Stimulated activated CD4-positive, alpha-beta T cell treated with anti-CD3 and anti-CD28 coated beads, Interleukin-1b, Interleukin-23, amount 100 ng/mL, for 24 hours (primary cell): ENCODE results near the gene MAP3K7CL.
"Not testable (repeated sequence)": the region's sequence is repeated elsewhere in the genome, so short reads cannot be mapped to it uniquely, and the experiment has no call there.

Experiments used
- DNase-seq, 4 experiments: peaks; one replicate each; pipeline ENCODE4 v3.0.0-alpha.2; 2020; ENCODE audit warnings: low read depth in 4 of 4, low spot score in 1 of 4

Gene MAP3K7CL

DNA sequence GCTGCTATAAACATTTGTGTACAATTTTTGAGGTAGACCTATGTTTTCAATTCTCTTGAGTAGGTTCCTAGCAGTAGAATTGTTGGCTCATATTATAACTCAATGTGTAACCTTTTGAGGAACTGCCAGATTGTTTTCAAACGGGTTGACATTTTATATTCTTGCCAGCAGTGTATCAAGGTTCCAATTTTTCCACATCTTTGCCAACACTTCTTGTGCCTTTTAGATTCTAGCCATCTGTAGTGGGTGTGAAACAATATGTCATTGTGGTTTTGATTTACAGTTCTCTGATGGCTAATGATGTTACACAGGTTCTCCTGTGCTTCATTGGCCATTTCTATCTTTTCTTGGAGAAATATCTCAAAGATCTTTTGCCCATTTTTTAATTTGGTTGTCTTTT lies 36.4 kb downstream of the MAP3K7CL start:
- no peak for DNase-seq

DNA sequence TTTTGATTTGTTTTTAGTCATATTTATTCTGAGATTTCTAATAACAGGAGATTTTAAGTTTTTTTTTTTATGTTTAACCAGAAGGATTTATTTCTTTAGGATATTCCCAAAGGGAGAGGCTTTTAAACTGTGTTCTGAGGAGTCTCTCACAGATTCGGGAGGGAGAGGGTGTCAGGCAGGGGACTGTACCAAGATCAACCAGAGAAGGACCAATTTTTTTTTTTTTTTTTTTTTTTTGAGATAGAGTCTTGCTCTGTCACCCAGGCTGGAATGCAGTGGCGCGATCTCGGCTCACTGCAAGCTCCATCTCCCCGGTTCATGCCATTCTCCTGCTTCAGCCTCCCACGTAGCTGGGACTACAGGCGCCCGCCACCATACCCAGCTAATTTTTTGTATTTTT lies 37.0 kb downstream of the MAP3K7CL start:
- not testable (repeated sequence) for DNase-seq

DNA sequence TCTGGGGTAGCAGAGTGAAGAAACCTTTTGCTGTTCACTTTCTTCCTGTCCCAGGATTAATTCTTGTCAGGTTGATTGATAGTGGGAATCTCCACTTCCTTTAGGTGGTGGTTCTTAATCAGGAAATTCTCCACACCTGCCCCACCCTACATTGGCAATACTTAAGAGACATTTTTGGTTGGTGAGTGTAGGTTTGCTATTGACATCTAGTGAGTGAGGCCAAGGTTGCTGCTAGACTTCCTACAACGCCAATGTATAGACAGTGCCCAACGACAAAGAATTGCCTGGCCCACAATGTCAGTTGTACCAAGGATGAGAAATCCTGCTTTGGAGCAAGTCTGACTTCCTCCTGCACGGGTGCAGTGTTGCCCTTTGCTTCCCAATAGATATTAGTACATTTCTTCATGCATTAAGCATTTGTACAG lies 38.5 kb downstream of the MAP3K7CL start:
- DNase-seq: no peak

DNA sequence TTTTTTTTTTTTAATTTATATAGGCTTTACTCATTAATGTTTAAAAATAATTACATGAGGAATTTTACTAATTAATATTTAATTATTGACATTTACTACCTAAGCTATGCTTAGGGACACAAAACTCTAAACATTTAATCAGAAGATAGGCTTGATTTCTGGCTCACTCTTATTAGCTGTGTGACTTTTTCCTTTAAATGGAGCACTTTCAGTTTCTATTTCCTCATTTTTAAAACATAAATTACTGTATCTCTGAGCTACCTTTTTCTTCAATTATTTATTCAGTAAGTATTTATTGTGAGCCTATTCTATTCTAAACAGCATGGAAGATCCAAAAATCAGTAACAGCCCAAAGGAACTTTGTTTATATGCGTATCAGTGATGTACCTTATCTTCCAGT lies 40.5 kb downstream of the MAP3K7CL start:
- DNase-seq: no peak

DNA sequence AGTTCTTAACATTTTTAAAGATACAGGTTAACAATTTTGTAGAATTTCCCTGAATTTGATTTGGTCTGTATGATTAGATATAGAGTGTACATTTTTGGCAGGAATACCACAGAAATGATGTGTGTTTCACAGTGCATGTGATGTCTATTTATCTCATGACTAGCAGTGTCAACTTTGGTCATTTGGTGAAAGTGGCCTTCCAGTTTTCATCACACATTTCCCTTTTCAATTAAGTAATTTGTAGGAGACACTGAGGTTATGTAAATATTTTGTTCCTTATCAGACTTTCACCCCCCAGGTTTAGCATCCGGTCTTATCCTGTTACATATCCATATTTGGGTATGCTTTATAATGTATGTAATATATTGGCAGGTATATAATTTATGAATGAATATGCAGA lies 41.8 kb downstream of the MAP3K7CL start:
- no peak for DNase-seq

DNA sequence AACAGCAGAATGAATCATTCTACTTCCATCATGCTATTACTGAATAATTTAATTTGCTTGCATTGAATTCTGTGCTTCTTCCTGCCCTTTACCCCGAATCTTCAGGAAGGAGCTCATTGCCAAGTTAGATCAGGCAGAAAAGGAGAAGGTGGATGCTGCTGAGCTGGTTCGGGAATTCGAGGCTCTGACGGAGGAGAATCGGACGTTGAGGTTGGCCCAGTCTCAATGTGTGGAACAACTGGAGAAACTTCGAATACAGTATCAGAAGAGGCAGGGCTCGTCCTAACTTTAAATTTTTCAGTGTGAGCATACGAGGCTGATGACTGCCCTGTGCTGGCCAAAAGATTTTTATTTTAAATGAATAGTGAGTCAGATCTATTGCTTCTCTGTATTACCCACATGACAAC lies 44.2 kb downstream of the MAP3K7CL start:
- no peak for DNase-seq

DNA sequence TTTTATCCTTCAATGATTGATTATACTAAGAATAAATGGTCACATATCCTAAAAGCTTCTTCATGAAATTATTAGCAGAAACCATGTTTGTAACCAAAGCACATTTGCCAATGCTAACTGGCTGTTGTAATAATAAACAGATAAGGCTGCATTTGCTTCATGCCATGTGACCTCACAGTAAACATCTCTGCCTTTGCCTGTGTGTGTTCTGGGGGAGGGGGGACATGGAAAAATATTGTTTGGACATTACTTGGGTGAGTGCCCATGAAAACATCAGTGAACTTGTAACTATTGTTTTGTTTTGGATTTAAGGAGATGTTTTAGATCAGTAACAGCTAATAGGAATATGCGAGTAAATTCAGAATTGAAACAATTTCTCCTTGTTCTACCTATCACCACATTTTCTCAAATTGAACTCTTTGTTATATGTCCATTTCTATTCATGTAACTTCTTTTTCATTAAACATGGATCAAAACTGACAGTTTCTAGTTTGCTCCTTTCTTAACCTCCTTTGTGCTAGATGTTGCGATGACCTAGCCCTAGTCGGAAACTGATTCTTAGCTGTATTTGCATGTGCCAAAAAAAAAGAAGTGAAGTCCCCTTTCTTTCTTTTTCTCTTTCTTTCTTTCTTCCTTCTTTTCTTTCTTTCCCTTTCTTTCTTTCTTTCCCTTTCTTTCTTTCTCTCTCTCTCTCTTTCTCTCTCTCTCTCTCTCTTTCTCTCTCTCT lies 45.1 kb downstream of the MAP3K7CL start:
- DNase-seq: no peak

DNA sequence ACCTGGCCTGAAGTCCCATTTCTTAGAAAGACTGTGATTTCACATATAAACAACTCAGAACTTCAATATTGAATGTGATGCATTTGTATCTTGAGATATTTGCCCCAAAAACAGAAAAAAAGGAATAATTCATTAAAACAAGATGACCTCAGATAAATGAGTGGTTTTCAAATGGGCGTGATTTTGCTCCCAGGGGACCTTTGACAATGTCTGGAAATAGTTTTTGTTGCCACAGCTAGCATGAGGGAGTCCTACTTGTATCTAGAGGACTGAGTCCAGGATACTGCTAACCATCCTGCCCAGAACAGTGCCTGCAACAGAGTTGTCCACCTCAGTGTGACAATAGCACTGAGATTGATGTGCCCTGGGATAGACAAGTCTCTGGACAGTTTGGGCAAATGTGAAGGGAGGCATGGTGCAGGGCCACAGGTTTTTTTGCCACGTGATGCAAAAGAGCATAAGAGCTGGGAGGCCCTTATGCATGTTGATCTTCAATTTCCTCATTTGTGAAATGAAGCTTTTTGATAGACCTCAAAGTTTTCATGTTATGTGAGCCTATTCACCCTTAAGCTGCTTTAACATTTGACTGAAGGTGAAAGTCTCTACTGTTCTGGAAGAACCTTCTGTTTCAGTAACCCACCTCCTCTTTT lies 46.2 kb downstream of the MAP3K7CL start:
- no peak for DNase-seq

DNA sequence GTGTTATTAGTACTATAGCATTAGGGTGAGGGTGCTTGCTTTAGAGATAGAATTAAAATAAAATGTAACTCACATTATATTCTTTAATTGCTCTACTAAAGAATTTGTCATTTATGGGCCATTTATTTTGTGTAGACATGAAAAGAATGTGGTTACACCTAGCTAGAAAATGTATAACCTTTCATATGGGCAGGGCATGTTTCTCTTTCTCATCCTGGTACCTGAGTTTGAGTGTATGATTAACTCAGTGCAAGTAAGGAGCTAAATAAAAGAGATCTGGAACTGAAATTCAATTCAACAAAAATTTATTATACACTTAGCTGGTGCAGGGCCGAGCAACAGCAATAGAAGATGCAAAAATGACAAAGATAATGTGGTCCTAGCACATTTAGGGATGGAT lies 47.4 kb downstream of the MAP3K7CL start:
- DNase-seq: no peak

DNA sequence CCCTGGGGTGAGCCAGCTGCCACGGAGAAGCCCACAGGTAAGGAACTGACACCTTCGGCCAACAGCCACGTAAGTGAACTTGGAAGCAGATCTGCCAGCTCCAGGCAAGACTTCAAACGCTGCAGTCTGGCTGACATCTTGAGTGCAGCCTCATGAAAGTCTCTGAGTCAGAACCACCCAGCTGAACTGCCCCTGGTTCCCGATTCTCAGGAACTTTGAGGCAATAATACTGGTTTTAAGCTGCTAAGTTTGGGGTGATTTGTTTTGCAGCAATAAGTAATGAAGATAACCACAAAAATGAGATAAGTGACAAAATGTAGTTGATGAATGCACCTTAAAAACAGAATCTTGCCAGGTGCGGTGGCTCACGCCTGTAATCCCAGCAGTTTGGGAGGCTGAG lies 48.5 kb downstream of the MAP3K7CL start:
- no peak for DNase-seq

DNA sequence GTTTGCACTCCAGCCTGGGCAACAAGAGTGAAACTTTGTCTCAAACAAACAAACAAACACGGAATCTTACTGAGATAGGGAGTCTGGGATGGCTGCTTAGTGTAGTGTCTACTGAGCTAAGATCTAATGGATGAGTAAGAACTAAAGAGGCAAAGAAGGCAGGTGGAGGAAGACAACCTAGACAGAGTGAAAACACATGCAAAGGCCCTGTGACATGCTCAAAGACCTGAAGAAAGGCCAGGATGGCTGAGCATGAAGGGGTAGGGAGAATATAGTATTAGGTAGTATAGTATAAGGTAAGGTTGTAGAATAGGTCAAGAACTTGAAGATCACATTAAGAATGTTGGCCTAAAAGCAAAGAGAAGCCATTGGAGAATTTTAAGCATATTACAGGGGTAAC lies 49.1 kb downstream of the MAP3K7CL start:
- DNase-seq: no peak

DNA sequence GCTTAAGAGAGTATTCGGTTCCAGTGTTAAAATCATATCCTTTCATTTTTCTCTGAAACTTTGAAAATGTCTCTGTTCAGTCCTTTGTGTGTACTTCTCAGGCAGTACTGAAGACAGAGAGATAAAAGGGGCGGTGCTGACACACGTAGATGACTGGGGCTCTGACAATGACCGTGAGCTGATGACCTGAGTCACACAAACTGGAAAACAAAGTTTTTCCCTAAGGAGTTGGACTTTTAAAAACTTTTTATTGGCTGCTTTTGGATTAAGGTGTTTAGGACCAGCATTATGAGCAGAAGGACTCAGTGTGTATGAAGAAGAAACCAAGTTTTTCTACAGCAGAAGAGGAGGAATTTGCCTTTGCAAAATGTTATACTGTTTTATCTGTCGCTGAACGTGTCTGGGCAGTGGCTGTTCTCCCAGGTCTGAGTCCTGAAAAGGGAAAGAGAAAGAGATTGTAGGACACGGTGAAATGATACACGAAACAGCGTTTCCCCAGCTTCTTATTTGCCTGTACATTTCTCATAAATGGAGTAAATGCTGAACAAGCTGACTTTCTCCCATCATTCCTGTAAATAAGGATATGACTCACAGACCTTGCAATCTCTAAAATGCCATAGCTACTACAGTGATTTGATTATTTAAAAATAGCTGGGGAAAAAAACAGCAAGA lies 51.5 kb downstream of the MAP3K7CL start:
- no peak for DNase-seq

DNA sequence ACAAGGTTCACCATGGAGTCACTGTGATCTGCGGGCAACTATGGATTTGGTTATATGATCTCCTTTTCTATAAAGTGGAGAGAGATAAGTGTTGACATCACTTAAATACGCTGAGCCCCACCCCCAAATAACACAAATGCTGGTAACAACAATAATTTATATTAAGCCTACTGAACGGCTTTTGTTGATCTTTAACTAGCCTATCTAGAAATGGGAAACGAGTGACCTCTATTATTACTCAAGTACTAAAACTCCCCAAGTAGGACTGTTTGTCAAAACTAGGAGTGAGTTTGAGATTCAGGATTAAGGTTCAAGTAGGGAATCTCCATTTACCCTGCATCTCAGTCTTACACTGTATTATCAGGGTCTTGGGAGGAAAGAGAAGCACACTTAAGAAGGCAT lies 52.2 kb downstream of the MAP3K7CL start:
- no peak for DNase-seq

DNA sequence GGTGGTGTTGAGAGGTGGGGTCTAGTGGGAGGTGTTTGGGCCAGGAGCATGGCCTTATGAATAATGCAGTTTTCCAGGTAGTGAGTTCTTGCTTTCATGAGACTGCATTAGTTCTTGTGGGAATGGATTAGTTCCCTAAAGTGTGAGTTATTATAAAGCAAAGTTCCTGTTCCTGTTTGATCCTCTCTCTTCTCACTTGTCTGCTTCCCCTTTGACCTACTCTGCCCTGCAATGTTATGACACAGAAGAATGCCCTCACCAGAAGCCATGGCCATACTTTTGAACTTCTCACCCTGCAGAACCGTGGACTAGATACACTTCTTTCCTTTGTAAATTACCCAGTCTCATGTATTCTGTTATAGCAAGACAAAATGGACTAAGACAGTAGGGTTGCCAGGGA lies 53.6 kb downstream of the MAP3K7CL start:
- DNase-seq: no peak

DNA sequence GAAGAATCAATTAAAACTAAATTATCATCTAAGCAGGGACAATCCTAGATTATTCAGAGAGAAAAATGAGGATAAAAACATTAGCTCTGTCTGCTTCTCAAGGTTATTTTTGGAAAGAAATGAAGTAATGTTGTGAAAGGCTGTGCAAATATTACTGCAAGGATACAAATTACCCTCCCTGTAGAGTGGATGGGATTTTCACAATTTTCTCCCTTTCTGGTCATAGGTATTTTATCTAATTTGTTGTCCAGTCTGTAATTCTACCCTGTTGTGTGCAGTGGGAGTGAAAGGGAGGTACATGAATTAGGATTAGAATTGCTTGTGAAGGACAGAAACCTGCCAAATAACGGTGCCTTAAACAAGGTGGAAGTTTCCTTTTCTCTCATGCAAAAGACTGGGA lies 54.7 kb downstream of the MAP3K7CL start:
- no peak for DNase-seq

DNA sequence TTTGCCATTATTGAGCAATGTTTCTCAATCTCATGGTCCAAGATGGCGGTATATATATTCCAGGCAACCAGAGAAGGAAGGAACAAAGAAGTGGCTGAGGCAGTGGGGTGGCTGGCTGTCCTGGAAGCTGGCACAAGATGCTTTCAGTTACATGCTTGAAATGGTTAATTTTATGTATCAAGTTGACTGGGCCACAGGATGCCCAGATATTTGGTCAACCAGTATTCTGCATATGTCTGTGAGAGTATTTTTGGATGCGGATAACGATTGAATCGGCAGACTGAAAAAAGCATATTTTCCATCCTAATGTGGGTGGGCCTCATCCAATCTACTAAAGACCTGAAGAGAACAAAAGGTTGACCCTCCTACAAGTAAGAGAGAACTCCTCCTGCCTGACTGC lies 55.2 kb downstream of the MAP3K7CL start:
- DNase-seq: no peak

DNA sequence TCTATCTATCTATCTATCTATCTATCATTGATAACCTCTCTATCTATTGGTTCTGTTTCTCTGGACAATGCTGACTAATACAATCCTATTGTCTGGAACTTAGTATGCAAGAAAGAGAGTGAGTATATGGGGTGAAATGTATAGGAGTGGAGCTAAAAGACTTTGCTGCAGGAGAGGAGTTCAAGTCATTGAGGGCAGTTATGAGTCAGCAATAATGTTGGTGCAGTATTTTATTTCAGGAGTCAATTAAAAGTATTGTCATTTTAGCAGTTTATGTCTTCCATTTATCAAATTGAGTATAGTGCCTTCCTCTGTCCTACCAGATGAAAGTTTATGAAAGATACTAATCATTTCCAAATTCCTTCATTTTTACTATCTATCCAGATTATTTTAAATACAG lies 55.8 kb downstream of the MAP3K7CL start:
- DNase-seq: no peak

DNA sequence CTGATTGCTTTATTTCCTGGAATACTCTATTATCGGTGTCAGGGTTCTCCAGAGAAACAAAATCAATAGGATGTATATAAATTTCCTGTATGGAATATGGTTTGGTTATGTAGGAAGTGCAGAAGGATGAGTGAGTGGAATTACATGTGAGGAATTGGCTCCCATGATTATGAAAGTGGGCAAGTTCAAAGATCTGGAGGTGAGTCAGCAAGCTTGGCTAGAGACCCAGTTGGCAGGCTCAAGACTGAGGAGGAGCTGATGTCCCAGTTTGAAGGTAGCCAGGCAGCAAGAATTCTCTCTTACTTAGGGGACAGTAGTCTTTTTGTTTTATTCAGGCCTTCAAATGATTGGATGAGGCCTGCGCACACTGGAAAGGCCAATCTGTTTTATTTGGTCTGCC lies 57.5 kb downstream of the MAP3K7CL start:
- DNase-seq: no peak

DNA sequence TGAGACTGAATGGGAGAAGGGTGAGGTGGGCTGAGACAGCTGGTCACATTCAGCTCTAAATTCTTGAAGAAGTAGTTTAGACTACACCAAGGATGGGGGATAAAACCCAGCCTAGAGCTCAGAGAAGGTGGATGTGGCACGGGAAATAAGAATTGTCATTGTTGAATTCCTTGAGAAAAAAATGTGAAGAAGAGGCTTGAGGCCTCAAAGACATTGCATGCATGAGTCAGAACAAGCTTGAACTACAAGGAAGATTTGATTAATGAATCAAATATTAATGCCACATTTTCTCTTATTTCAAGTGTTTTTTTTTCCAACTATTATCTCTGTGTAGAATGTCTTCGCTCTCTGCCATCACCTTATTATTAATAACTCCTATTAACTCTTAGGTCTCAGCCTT lies 58.9 kb downstream of the MAP3K7CL start:
- DNase-seq: no peak

DNA sequence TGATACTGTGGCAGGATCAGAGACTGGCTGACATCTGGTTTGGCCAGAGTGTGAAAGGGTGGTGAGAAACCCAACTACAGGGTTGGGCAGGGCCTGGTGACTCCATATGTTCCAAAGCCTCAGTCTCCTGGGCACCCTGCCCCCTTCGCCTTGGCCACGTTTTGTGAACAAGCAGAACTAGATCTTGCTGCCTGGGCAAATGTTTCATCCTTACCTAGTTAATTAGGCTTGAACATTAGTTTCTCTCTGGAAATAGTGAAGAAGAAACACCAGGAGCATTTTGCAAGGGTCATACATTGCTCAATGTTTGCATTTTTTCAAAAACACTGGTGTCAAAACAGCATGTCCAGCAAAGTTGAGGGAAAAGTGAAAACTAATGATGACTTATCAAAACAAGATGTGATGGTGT lies 60.5 kb downstream of the MAP3K7CL start:
- DNase-seq: no peak

DNA sequence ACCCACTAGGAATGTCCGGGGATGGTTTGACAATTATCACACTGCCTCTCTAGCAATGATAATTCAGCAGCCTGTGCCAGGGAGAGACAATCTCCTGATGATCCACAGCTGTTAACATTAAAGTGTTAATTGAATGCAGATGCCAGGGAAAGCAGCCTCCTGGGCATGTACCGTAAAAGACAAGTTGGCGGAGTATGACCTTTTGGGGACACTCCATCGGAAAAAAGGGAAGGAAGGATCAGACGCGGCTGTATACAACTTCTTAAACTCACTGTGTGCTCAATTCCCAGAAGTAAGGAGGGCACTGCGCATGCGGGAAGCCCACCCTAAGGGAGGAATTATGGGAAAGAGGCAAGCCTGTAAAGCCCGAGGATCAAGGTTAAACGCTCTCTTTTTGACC lies 62.6 kb downstream of the MAP3K7CL start:
- no peak for DNase-seq

DNA sequence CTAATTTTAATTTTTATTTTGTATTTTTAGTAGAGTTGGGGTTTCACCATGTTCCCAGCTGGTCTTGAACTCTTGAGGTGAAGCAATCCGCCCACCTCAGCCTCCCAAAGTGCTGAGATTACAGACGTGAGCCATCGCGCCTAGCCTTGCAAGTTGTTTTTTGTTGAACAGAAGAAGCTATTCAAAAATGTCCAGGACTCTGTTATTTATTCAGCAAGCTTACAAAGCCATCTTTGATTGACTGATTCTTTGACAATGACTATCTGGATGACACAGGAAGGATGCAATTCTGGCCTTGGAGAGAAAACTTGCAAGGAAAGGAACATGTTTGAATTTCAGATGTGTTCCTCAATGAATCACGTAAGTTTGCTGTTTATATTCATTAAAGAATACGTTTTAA lies 63.5 kb downstream of the MAP3K7CL start:
- no peak for DNase-seq

DNA sequence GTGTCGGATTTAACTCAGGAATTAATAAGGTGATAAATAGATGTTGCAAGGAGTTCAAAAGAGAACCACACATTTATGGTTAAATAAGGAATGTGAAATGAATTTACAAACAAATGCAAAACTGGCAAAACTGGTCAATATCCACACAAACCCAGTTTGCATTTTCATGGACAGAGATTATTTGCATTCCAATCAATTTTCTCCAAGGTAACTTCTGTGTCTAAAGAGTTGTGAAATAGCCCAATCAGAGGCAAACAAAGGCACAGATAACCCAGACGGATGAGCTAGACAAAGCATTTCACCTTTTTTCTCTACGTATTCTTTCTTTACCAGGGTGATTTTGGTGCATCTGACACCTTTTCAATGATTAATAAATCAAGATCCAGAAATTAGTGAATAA lies 63.9 kb downstream of the MAP3K7CL start:
- DNase-seq: no peak
